ENCODE data around the gene SDK1. TPM values are rescaled to one million over a fixed set of nuclear protein-coding genes. Genes with fewer than 3 reads are reported as not detected.

SDK1 gene
- total RNA-seq, 2 experiments from 2014 or later = 0.03 to 0.05 TPM

DNA sequence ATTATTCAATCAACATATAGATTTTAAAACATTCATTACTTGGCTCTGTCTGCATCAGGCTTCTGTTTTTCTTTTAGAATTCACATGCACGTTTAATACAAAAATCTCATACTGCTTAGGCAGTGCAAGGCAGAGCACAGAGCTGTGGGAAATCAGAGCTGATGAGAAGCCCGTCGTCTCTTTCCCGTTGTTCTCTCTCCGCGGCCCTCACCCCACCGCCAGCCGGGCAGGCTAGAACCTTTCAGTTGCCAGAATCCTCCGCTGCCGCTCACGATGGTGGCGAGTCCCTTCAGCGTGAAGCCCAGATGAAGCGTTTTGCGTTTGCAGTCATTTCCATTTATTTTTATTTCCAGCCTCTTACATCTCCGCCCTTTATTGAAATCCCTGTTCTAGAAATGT is 648.2 kb downstream of the SDK1 start:
- peaks cover 4% of the 10 kb centered on the region for H3K9me3 Mint-ChIP-seq (ENCODE audit: insufficient read depth)
- DNase-seq = no peak
- H3K4me3 Mint-ChIP-seq = no peak overlapping the region
- no peaks in the 10 kb centered on the region for H3K36me3 Mint-ChIP-seq (ENCODE audit: low read depth)
- H3K4me1 Mint-ChIP-seq (ENCODE audit: low read depth) = no peaks in the 10 kb centered on the region
- H3K27ac Mint-ChIP-seq = no peak overlapping the region
- POLR2A ChIA-PET = no interaction called here
- ATAC-seq = no peak
- H3K27me3 Mint-ChIP-seq (ENCODE audit: low read depth) = no peaks in the 10 kb centered on the region
- CTCF ChIA-PET = no interaction called here

DNA sequence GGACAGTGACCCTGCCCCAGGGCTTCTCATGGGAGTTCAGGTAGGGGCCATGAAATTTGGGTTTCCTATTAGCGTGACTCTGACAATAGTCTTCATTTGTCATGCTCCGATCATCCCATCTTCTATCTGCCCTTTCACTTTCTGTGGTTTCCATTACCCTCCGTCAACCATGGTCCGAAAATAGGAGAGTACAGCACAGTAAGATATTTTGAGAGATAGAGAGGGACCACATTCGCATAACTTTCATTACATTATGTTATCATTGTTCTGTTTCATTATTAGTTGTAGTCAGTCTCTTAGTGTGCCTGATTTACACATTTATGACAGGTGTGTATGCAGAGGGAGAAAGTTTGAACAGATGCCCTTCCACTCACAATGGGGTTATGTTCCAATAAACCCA is 649.2 kb downstream of the SDK1 start:
- H3K9me3 Mint-ChIP-seq (ENCODE audit: insufficient read depth) = peaks cover 2% of the 10 kb centered on the region
- DNase-seq (no peak), ATAC-seq (no peak)
- H3K4me3 Mint-ChIP-seq = no peak overlapping the region
- CTCF ChIA-PET = no interaction called here
- H3K4me1 Mint-ChIP-seq (ENCODE audit: low read depth) = no peaks in the 10 kb centered on the region
- no peaks in the 10 kb centered on the region for H3K27me3 Mint-ChIP-seq (ENCODE audit: low read depth)
- H3K36me3 Mint-ChIP-seq (ENCODE audit: low read depth) = no peaks in the 10 kb centered on the region
- H3K27ac Mint-ChIP-seq = no peak overlapping the region
- POLR2A ChIA-PET = no interaction called here

DNA sequence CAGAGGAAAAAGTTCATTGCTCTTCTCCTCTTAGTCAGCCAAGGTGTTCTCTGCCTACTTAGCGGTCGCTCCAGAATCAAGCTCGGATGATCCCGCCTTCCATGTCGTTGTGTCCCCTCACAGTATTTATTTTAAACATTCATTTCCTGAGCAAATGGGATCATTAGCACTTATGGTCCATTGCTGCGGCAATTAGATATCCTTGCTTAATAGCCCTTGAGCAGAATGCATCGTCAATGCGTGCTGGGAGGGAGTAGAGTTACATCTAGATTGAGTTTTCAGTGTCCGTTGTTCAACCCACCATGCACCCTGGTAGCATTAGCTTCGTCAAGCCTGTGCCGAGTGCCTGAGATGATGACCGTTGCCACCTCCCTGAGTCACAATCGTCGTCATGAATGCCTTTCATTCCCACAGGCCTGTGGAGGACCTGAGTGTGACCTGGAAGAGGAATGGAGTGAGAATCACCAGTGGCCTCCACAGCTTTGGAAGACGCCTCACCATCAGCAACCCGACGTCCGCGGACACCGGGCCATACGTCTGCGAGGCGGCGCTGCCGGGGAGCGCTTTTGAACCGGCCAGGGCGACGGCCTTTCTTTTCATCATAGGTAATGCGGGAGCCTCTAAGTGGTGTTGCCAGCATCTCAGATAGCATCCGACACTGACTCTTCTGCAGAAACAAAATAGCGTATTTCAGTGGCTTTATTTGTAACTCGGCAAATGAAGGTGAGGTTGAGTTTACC is 650.4 kb downstream of the SDK1 start:
- Mint-ChIP-seq H3K27me3 (ENCODE audit: low read depth) (no peaks in the 10 kb centered on the region), H3K4me3 (no peak overlapping the region), H3K4me1 (ENCODE audit: low read depth) (no peaks in the 10 kb centered on the region), H3K27ac (no peak overlapping the region), H3K9me3 (ENCODE audit: insufficient read depth) (no peaks in the 10 kb centered on the region), H3K36me3 (ENCODE audit: low read depth) (no peaks in the 10 kb centered on the region)
- CTCF ChIA-PET = no interaction called here
- POLR2A ChIA-PET = no interaction called here
- DNase-seq (no peak), ATAC-seq (no peak)

GRCh38 chr7:3953133-3953532 is 652.1 kb downstream of the SDK1 start:
- Mint-ChIP-seq H3K4me1 (ENCODE audit: low read depth) (no peaks in the 10 kb centered on the region), H3K4me3 (no peak overlapping the region)
- ATAC-seq = no peak

GRCh38 chr7:3953946-3954345 is 652.9 kb downstream of the SDK1 start:
- Mint-ChIP-seq H3K4me3 (no peak overlapping the region), H3K9me3 (ENCODE audit: insufficient read depth) (no peaks in the 10 kb centered on the region), H3K36me3 (ENCODE audit: low read depth) (no peaks in the 10 kb centered on the region), H3K27me3 (ENCODE audit: low read depth) (no peaks in the 10 kb centered on the region), H3K27ac (no peak overlapping the region), H3K4me1 (ENCODE audit: low read depth) (no peaks in the 10 kb centered on the region)
- ATAC-seq (no peak), DNase-seq (no peak)
- POLR2A ChIA-PET = no interaction called here
- CTCF ChIA-PET = no interaction called here

More at GRCh38 chr7:3953133-3953532, 652.1 kb downstream of the SDK1 start:
- no peaks in the 10 kb centered on the region for H3K9me3 Mint-ChIP-seq (ENCODE audit: insufficient read depth)
- CTCF ChIA-PET = no interaction called here
- no peaks in the 10 kb centered on the region for H3K27me3 Mint-ChIP-seq (ENCODE audit: low read depth)
- H3K36me3 Mint-ChIP-seq (ENCODE audit: low read depth) = no peaks in the 10 kb centered on the region
- no peak overlapping the region for H3K27ac Mint-ChIP-seq
- no peak for DNase-seq
- POLR2A ChIA-PET = no interaction called here

GRCh38 chr7:3955026-3955425 is 654.0 kb downstream of the SDK1 start:
- no peaks in the 10 kb centered on the region for H3K4me1 Mint-ChIP-seq (ENCODE audit: low read depth)
- no peaks in the 10 kb centered on the region for H3K9me3 Mint-ChIP-seq (ENCODE audit: insufficient read depth)
- ATAC-seq = no peak
- H3K4me3 Mint-ChIP-seq = no peak overlapping the region
- POLR2A ChIA-PET = no interaction called here
- CTCF ChIA-PET = no interaction called here
- H3K27me3 Mint-ChIP-seq (ENCODE audit: low read depth) = no peaks in the 10 kb centered on the region
- H3K27ac Mint-ChIP-seq = no peak overlapping the region
- DNase-seq = no peak
- no peaks in the 10 kb centered on the region for H3K36me3 Mint-ChIP-seq (ENCODE audit: low read depth)

DNA sequence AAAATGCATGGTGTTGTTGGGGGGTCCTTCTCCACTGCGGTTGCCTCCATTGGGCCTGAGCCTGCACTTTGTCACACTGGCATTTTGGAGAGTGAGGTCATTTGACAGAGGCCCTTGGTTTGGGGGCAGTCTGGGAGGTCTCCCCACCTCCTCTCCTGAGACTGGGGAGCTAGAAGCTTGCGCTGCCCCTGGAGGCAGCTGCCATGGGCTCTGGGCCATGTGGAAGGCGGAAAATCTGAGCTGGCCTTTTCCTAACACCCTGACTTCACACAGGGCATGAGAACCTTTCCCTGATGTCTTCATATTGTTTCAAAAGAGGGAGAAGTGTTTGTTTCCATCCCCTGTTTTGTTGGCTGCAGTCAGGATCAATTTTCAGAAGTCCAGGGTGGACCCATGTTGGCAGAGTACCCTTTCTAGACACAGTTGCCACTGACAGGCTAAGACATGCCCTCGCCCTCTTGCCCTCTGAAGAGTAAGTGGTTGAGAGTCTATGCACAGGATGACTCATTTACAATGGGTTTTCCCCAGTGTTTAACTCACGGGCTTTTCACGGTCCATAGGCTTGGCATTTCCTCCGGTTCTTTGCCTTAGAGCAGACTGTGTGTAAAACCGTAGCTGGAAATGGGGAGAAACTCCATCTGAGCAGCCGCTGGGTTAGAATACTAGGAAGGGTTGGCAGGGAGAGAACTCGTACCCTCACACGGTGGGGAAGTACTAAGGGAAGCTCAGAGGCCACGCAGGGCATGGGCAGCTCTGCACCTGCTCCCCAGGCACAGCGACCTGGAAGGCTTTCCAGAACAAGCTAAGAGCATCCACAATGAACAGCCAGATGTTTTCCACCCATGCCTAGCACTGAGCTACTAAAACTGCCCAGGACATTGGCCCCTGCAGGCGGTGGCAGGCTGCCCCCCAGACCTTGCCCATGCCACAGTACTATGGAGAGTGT is 655.0 kb downstream of the SDK1 start:
- Mint-ChIP-seq H3K36me3 (ENCODE audit: low read depth) (no peaks in the 10 kb centered on the region), H3K4me1 (ENCODE audit: low read depth) (no peaks in the 10 kb centered on the region), H3K4me3 (no peak overlapping the region), H3K27me3 (ENCODE audit: low read depth) (no peaks in the 10 kb centered on the region), H3K9me3 (ENCODE audit: insufficient read depth) (no peaks in the 10 kb centered on the region), H3K27ac (no peak overlapping the region)
- ChIA-PET CTCF (no interaction called here), POLR2A (no interaction called here)
- DNase-seq (no peak), ATAC-seq (no peak)

GRCh38 chr7:3956949-3957348 is 655.9 kb downstream of the SDK1 start:
- no peaks in the 10 kb centered on the region for H3K36me3 Mint-ChIP-seq (ENCODE audit: low read depth)
- ChIA-PET CTCF (no interaction called here), POLR2A (no interaction called here)
- H3K27me3 Mint-ChIP-seq (ENCODE audit: low read depth) = no peaks in the 10 kb centered on the region
- ATAC-seq (no peak), DNase-seq (no peak)
- H3K9me3 Mint-ChIP-seq (ENCODE audit: insufficient read depth) = no peaks in the 10 kb centered on the region
- no peaks in the 10 kb centered on the region for H3K4me1 Mint-ChIP-seq (ENCODE audit: low read depth)
- H3K4me3 Mint-ChIP-seq = no peak overlapping the region
- H3K27ac Mint-ChIP-seq = no peak overlapping the region

- Mint-ChIP-seq H3K9me3 (ENCODE audit: insufficient read depth) (no peaks in the 10 kb centered on the region), H3K27me3 (ENCODE audit: low read depth) (no peaks in the 10 kb centered on the region), H3K4me1 (ENCODE audit: low read depth) (no peaks in the 10 kb centered on the region), H3K36me3 (ENCODE audit: low read depth) (no peaks in the 10 kb centered on the region), H3K27ac (no peak overlapping the region), H3K4me3 (no peak overlapping the region)
- CTCF ChIA-PET = no interaction called here
- ATAC-seq (no peak), DNase-seq (no peak)
- POLR2A ChIA-PET = no interaction called here
These were observed 656.5 kb downstream of the SDK1 start for GRCh38 chr7:3957472-3958108.

- no peaks in the 10 kb centered on the region for H3K36me3 Mint-ChIP-seq (ENCODE audit: low read depth)
- no peak overlapping the region for H3K27ac Mint-ChIP-seq
- no peaks in the 10 kb centered on the region for H3K4me1 Mint-ChIP-seq (ENCODE audit: low read depth)
- DNase-seq (no peak), ATAC-seq (no peak)
- H3K4me3 Mint-ChIP-seq = no peak overlapping the region
- POLR2A ChIA-PET = no interaction called here
- no peaks in the 10 kb centered on the region for H3K27me3 Mint-ChIP-seq (ENCODE audit: low read depth)
- CTCF ChIA-PET = no interaction called here
- H3K9me3 Mint-ChIP-seq (ENCODE audit: insufficient read depth) = no peaks in the 10 kb centered on the region
These were observed 657.0 kb downstream of the SDK1 start for GRCh38 chr7:3958109-3958483.

DNA sequence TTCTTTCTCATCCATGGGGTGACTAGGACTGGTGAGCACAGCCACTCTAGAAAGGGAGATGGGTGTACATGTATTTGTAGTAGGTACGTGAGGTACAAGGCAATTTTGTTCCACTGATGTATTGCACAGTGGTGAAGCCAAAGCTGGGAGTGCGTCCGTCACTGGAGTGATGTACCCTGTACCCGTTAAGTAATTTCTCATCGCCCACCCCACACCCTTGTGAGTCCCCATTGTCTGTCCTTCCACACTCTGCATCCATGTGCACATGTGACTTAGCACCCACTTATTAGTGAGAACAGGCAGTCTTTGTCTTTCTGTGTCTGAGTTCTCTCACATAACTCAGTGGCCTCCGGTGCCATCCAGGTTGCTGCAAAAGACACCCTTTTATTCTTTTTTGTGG is 658.3 kb downstream of the SDK1 start:
- H3K27ac Mint-ChIP-seq = no peak overlapping the region
- H3K27me3 Mint-ChIP-seq (ENCODE audit: low read depth) = no peaks in the 10 kb centered on the region
- ChIA-PET CTCF (no interaction called here), POLR2A (no interaction called here)
- H3K36me3 Mint-ChIP-seq (ENCODE audit: low read depth) = no peaks in the 10 kb centered on the region
- no peak overlapping the region for H3K4me3 Mint-ChIP-seq
- DNase-seq (no peak), ATAC-seq (no peak)
- H3K4me1 Mint-ChIP-seq (ENCODE audit: low read depth) = no peaks in the 10 kb centered on the region
- H3K9me3 Mint-ChIP-seq (ENCODE audit: insufficient read depth) = no peaks in the 10 kb centered on the region

DNA sequence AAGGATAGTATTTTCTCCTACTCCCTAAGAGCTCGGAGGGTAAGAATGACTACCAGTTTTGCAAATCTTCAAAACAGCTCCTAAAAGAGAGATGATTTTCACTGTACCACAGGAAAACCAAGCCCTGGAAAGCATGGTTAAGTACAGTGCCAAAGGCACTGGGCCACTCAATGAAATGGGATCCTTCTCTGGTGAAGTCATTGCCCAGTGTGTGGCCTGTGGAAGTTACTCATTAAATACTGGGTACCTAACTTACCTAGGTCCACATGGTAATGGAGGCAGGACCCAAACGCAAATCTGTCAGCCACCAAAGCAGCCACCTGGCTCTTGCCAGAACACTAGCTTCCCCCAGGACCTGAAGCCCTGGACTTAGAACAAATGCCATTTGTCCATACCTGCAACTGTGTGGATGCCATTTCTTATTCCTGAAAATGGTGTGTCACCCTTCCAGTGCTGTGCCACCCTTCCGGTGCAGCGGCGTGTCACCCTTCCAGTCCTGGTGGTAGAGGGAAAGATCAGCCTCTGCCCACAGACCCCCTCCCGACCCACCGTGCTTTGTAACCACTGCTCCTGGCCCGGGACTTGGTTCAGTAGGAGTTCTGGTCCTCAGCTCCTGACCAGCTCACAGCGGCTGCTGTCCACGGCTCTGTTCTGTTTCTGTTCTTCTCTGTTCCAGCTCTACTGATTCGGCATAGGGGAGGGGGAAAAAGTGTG is 659.2 kb downstream of the SDK1 start:
- no peak for DNase-seq
- Mint-ChIP-seq H3K9me3 (ENCODE audit: insufficient read depth) (no peaks in the 10 kb centered on the region), H3K27me3 (ENCODE audit: low read depth) (no peaks in the 10 kb centered on the region), H3K27ac (no peak overlapping the region), H3K36me3 (ENCODE audit: low read depth) (no peaks in the 10 kb centered on the region), H3K4me1 (ENCODE audit: low read depth) (no peaks in the 10 kb centered on the region), H3K4me3 (no peak overlapping the region)
- ChIA-PET CTCF (no interaction called here), POLR2A (no interaction called here)
- ATAC-seq = no peak

Data from activated CD8-positive, alpha-beta T cell treated with anti-CD3 and anti-CD28 coated beads, Interleukin-2, amount 10 ng/mL, durations not matched to agents 7 days and 5 days (primary cell).